ENCODE results near the gene TRPM4.
A peak's percentile ranks its signal among the peaks of the same experiment; 100 is the strongest.
"Not testable (repeated sequence)": the region's sequence is repeated elsewhere in the genome, so short reads cannot be mapped to it uniquely, and the experiment has no call there.

The TRPM4 gene

DNA sequence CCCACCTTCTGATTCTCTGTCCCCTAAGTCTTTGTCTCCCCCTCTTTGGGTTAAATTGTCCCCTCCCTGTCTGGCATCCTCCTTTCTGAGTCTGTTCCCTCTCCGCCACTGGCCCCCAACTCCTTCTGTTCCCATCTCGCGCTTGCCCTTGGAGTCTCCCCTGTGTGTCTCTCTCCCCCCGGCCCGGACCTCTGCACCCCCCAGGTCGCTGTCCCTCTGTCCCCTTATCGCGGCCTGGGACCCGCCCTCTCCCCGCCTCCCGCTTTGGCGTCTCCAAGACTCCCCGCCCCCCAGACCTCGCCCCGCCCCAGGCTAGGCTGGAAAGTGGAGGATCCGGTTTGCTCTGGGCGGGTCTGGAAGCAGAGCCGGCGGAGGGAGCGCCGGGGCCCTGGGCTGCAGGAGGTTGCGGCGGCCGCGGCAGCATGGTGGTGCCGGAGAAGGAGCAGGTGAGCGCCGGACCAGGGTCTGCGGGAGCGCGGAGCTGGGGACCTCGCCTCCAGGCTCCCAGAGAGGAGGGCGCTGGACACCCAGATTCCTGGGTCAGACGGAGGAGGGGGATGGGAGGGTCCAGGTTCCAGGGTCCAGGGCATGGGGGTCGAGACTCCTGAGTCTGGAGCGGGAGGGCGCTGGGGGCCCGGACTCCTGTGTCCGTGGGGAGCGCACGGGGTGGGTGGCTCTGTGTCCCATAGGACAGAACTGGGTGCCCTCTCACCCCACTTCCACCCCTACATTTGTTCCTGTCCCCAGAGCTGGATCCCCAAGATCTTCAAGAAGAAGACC, at the start of gene TRPM4:
TSS of gene TRPM4 (plus strand) at position 348 of the 780 bp plus-strand sequence. CDS start at position 423, 75 bp downstream.
- peak; percentile 87 for DNase-seq

DNA sequence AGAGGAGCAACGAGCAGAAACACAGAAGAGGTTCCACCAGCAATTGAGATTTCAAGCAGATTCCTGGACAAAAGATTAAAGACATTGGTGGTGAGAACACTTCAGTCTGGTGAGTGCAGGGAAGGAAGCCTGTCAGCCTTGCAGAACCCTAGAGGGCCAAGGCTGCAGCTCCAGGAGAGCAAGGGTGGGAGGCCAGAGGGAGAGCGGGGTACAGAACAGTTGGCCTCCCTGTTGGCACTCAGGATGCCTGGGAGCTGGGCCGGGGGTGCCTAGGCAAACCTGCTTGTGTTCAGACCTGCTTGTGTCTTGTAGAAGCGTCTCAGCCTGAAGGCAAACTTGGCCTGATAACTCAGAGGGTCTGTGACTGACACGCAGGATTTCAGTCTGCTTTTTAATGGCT, 48.5 kb upstream of the TRPM4 start:
- DNase-seq: no peak

DNA sequence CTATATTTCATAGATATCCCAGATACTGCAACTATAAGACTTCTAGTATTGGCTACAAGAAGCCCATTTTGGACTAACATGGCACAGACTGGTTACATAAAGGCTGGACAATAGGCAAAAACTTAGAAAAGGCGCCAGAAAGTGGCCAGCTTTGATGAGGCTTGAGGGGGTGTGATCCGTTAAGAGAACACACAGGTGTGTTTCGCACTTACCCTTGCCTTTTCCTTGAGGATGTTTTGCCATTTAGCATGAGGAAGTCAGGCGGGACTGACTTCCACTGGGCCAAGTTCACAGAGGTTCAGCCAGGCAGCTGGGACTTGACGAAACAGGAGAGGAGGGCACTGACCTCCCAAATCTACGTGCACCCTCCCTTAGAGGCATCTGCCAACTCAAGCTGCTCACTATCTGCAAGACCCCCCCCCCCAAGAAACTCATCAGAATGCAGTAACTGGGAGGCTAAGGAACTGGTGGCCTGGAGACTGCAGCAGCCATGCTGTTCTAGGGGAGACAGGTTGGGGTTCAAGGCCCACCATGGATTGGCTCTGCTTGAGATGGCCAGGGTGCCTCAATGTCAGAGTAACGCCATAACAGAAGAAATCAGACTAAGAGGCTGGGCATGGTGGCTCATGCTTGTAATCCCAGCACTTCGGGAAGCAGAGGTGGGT, 47.9 kb upstream of the TRPM4 start:
- DNase-seq: no peak

DNA sequence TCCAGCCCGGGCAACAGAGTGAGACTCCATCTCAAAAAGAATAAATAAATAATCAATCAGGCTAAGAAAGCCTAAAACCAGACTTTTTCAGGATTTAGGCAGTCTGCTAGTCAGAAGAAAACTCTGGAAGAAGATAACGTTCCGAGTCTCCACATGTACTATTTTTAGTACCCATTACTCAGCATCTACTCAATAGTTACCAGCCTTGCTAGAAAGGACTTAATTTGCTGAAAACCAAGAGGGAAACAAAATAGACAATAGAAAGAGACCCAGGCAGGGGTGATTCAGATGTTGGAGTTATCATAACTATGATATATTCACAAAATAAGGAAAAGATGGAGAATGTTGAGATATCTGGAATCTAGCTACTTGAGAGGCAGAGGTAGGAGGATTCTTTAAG, 47.0 kb upstream of the TRPM4 start:
- DNase-seq: no peak

DNA sequence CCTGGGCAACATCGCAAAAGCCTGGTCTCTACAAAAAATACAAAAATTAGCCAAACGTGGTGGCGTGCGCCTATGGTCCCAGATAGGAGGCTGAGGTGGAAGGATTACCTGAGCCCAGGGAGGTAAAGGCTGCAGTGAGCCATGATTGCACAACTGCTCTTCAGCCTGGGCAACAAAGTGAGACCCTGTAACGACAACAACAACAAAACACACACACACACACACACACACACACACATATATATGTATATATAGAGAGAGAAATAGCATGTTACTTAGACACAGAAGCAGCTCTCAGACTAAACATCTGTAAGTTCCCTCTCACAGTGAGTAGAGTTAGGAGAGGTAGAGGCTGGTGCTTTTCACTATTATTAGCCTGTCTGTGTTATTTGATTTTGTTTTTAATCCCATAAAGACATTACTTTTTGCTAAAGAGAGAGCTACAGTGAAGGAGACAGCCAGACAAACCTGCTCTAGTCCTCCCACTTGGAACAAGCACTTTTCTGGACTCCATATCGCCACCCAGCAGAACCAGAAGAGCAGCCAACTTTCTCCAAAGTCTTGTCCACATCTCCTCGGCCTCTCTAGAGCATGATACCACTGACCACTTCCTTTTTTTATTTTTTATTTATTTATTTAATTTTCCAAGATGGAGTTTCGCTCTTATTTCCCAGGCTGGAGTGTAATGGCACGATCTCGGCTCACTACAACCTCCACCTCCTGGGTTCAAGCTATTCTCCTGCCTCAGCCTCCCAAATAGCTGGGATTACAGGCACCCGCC, 46.2 kb upstream of the TRPM4 start:
- DNase-seq: no peak

DNA sequence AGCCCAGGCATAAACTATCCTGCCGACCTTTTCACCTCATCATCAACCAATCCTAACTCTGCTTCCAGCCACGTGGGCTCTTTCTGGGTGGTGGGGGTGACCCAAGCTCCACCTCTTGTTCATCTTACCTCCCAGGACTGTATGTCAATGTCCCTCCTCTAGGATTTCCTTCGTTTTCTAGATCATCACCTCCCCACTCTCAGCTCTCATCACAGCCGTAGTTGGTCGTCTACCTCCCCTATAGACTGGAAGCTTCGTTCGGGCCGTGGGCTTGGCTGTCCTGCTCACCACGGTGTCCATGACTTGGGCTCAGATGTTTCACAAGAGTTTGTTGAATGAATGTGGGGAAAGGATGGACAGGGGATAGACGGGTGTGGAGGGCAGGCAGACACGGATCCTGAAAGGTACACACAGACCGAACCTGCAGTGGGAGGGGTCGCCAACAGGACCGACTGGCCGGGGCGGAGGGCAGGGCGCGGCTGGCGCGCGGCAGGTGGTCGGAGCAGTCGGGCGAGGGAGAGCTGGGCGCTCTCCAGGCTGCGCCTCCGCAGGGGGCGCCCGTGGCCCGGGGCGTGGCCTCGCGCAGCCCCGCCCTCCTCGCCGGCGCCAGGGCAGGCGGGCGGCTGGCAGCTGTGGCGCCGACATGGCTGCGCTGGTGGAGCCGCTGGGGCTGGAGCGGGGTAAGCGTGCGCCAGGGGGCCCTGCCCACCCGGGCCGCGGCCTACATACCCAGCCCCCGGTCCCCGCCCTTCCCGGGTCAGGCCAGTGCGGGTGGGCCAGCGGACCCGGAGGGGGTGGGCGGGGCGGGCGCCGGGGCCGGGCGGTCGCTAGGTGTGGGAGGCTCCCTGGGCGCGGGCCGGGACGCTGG, 43.6 kb upstream of the TRPM4 start, which contains the start of gene LIN7B:
TSS of gene LIN7B (plus strand) at position 609 of the 868 bp plus-strand sequence. CDS start at position 644, 35 bp downstream.
- DNase-seq: peak; percentile 80

DNA sequence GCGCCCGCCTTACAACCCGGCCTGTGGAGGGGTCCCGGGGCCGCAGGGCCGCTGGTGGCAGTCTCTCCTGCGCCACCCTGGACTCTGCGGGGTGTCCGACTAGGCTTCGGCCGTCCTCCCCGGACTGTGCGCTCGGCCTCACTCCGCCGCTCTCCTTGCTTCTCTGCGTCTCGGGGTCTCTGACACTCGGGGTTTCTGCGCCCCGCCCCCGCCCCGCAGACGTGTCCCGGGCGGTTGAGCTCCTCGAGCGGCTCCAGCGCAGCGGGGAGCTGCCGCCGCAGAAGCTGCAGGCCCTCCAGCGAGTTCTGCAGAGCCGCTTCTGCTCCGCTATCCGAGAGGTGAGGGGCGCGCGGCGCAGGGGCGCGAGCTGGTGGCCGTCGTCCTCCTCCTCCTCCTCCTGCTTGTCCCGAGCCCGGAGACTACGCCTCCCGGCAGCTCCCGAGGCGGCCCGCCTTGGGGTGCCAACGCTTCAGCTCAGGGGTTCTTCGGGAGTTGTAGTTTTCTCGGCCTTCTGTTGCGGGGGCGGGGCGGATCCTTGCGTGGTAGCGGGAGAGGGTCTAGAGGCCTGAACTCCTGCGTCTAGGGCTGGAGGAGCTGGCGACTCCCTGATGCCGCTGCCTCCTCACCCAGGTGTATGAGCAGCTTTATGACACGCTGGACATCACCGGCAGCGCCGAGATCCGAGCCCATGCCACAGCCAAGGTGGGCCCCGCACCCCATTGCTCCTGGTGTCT, 42.8 kb upstream of the TRPM4 start:
- peak; percentile 80 for DNase-seq

DNA sequence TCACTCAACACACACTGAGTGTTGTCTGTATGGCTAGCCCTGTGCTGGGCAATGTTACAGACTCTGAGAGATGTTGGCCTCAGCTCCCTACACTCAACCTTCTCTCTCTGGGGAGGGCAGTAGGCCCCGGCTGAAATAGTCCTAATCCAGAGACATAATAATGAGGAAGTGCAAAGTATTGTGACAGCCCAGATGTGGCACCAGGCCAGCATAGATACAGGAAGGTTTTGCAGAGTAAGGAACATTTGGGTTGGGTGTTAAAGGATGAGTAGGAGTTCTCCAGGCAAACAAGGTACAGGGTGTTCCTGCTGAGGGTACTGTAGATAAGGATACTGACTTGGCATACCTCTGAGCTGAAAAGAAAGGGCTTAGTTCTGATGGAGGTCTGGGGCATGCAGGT, 41.0 kb upstream of the TRPM4 start:
- DNase-seq: peak; percentile 78

DNA sequence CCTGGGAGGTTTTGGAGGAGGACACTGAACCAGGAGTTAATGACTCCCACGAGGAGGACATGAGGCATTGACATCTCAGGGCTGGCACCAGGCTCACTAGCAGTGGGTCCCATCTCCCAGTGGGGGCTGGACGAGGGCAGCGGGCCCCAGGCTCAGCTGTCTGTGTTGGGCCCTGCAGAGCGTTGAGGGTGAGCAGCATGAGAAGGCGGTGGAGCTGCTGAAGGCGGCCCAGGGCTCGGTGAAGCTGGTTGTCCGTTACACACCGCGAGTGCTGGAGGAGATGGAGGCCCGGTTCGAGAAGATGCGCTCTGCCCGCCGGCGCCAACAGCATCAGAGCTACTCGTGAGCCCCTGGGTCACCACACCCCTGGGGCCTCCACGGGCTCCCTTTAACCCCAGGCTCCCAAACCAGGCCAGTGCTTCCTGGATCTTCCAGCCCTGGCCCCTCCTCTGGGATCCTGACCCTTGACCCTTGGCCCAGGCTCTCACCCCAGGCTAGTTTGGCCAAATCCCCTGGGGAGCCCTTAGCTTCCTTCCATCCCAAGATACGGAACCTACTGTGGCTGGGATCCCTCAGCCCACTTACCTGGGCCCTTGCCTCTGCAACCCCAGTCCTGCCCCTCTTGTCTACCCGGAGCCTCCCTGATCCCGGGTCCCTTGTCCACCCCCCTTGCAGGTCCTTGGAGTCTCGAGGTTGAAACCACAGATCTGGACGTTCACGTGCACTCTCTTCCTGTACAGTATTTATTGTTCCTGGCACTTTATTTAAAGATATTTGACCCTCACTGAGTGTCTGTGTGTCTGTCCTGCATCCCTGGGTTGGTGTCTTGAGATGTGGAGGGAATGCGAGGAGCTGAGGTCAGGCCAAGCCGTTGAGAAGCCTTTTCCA, 39.7 kb upstream of the TRPM4 start:
- DNase-seq: no peak

DNA sequence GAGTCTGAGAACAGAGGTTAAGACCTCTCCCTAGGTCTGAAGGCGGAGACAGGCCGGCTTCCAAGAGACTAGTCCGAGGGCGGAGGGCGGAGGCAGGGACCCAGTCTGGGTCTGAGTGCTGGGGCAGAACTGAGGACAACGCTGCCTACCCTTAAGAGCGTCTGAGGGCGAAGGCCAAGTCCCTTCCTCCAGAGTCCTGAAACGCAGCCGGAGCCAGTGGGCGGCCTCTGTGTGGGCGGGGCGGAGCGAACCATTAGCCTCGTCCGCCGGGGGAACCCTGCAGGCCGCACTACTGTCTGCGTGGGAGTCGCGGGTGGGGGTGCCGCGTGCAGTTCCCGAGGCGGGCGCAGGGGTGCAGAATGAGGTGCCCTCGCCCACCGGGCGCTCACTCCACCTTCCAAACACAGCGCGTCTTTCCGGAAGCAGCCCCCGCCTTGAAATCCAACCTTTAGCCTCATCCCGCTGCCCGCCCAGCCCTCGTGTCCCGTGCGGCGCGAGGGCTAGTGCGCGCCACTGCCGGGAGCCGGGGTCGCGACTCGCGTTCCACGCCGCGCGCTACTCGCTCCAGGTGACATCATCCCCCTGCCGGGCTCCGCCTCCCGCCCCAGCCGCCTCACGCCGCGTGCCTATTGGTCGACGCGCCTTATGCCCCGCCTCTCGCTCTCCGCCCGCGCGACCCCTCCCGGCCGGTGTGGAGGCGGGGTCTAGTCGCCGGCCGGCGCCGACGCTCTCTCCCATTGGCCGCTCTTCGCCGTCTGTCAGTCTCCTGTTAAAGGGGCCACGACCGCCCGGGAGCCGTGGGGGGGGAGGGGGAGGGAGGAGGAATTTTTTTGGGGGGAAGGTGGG, 38.8 kb upstream of the TRPM4 start, which contains the start of gene C19orf73:
TSS of gene C19orf73 (minus strand) at position 579 of the 846 bp plus-strand sequence. CDS start at position 458, 121 bp downstream.
- peak; percentile 96 for DNase-seq

DNA sequence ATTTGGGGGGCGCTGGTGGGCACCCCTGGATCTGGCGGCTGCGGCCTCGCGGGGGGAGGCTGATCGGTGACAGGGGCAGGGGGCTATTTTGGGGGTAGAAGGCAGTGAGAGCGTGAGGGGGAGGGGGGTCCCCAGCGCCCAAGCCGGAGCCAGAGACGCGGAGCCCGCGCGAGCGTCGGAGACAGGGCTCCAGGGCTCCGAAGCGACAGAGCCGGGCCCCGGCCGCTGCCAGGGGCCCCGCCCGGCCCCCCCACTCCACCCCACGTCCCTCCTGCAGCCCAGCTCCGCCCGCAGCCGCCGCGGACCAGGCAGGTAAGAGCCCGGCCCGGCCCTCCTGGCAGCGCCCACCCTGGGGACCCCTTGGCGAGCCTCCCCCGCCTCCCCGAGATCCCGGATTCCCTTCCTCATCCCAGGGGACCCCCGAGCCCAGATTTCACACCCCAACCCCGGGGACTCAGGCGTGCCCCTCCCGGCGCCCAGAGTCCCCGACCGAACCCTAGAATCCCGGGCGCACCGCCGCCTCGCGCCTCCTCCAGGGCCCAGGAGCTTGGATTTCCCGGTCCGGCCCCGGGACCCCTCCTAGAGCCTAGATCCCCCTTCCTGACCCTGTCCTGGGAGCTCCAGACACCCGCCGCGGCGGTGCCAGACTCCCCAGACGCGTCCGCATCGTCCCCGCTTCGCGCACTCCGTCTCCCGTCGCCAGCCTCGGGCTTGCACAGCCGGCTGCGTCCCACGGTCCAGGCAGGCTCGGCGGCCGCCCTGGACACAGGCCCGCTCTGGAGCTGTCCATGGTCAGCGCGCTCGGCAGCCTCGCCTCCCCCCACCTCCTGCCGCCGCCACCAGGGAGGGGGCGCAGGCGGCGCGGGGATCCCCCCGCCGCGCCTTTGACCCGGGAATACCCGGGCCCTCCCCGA, 37.9 kb upstream of the TRPM4 start, which contains the start of gene PPFIA3:
TSS of gene PPFIA3 (plus strand) at position 134 of the 914 bp plus-strand sequence. CDS start 8,330 bp downstream, outside the sequence.
- DNase-seq: no peak

DNA sequence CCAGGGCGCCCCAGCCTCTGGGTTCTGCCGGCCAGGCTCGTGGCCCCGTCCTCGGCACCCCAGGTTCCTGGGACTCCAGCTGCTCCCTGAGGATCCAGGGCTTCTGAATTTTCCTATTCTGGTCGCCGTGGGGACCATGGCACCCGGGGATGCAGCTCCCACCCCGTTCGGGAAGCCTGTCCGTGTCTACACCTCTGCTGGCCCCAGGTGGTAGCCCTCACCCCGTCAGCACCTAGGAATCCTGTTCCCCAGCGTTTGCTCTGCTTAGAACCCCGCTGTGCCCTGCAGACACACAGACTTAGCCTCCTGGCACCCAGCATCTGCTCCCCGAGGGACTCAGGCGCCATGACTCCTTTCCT, 37.3 kb upstream of the TRPM4 start:
- DNase-seq: no peak

DNA sequence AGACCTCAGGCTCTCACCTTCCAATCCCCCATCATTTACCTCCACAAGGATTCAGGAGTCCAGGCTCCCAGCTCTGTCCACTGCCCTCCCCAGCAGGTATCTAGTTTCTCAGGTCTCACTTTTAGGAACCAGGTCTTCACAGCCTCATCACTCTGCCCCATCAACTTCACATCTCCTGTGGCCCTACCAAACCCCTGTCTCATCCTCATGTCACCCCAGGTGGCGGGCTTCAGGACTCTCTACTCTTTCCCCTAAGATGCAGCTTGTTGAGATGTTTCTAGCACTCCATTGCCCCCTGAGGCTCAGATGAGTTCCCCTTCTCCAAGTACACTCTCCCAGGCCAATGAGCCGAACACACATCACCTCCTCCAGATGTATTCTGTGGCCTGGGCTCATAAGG, 36.7 kb upstream of the TRPM4 start:
- DNase-seq: no peak

DNA sequence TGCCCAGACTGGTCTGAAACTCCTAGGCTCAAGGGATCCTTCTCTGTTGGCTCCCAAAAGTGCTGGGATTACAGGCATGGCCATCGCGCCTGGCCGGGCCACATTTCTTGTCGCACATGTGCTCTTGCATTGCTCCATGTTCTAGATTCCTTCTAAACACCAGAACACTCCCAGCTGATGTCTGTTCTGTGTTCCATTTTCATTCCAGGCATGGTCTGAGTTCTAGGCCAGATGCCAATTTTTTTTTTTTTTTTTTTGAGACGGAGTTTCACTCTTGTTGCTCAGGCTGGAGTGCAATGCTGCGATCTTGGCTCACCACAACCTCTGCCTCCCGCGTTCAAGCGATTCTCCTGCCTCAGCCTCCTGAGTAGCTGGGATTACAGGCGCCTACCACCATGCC, 35.8 kb upstream of the TRPM4 start:
- DNase-seq: not testable (repeated sequence)

DNA sequence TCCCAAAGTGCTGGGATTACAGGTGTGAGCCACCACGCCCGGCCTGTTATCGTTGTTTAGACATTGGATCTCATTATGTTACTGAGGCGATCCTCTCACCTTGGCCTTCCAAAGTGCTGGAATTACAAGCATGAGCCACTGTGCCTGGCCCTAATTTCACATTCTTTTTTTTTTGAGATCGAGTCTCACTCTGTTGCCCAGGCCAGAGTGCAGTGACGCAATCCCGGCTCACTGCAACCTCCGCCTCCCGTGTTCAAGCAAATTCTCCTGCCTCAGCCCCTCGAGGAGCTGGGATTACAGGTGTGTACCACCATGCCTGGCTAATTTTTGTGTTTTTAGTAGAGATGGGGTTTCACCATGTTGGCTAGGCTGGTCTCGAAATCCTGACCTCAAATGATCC, 34.3 kb upstream of the TRPM4 start:
- not testable (repeated sequence) for DNase-seq

DNA sequence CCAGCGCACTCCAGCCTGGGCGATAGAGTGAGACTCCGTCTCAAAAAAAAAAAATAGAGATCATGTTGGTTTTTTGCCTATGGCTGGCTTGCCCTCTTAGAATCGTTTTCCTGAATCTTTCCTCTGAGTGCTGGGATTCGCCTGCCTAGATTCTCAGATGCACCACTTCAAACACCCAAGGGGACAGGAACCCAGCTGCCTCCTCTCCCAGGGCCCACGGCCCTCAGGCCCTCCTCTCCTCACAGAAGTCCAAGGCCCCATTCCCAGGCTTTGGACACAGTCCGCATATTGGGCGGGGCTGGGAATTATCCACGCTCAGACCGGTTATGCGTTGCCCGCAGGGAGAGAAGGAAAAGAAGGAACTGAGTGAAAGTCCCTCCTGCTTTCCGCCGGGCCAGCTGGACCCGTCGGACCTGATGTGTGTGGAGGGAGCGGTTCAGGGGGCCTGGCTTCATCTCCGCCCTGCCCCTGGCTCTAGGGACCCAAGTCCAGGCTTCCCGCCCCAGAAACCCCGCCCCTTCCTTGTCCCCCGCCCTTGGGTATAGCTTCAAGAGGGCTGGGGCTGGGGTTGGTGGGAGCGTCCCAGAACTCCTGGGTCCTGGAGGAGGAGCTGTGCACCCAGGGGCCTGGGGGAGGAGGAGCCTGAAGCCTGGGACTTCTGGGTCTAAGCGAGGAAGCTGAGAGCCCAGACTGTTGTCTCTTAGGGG, 32.4 kb upstream of the TRPM4 start:
- no peak for DNase-seq

DNA sequence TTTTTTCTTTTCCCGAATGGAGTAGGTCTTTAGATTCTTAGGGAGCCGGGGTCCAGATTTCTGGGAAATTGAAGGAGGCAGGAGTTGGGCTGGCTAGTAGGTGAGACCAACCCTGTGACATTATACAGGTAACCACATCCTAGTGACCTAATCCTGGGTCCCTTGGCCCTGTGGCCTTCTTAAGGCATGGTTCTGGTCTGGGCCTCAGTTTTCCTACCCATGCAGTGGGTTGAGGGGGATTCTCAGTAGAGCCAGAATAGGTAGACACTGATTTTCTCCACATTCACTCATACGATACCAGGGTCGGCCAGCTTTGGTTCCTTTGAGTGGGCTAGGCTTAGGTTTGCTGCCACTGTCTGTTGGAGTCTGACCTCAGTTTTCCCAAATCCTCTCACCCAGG, 31.0 kb upstream of the TRPM4 start:
- DNase-seq: no peak

DNA sequence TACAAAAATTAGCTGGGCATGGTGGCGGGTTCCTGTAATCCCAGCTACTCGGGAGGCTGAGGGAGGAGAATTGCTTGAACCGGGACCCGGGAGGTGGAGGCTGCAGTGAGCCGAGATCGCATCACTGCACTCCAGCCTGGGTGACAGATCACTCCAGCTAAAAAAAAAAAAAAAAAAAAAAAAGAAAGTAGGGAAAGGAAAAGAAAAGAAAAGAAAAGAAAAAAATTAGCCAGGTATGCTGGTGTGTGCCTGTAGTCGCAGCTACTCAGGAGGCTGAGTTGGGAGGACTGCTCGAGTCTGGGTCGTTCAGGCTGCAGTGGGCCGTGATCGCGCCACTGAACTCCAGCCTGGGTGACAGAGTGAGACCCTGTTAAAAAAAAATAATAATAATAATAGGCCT, 30.4 kb upstream of the TRPM4 start:
- DNase-seq: not testable (repeated sequence)

Measured in hematopoietic multipotent progenitor cell treated with erythropoietin and hydrocortisone succinate and interleukin-3 and kit ligand, for 6 days (in vitro differentiated cells).